ENCODE data around the gene IFNK.

IFNK gene

DNA sequence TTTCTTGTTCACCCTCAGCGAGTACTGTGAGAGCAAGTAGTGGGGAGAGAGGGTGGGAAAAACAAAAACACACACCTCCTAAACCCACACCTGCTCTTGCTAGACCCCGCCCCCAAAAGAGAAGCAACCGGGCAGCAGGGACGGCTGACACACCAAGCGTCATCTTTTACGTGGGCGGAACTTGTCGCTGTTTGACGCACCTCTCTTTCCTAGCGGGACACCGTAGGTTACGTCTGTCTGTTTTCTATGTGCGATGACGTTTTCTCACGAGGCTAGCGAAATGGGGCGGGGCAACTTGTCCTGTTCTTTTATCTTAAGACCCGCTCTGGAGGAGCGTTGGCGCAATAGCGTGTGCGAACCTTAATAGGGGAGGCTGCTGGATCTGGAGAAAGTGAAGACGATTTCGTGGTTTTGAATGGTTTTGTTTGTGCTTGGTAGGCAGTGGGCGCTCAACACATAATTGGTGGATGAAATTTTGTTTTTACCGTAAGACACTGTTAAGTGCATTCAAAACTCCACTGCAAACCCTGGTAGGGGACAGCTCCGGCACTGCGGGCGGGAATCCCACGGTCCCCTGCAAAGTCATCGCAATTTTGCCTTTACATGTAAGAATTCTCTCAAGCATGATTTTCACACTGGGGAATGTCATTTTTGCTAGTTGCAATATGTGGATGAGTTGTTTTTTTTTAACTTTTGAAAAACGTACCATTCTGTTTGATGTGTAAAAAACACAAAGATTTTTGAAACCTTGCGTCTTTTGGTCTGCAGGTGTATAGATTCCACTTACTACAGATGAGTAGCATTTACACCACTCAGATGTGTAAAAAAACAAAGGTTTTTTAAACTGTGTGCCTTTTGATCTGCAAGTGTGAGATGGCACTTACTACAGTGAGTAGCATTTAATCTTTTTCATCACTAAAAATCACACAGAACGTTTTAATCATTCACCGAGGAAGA is 49.8 kb downstream of the IFNK start:
- peak; percentile 100 for DNase-seq
